Uterus (tissue), 4 donors: Measurements from ENCODE around the gene RAB3IL1. TPM values are rescaled to one million over a fixed set of nuclear protein-coding genes. Genes with fewer than 3 reads are reported as not detected.
"Not testable (repeated sequence)": the region's sequence is repeated elsewhere in the genome, so short reads cannot be mapped to it uniquely, and the experiment has no call there.

Experiments
- DNase-seq, 2 donors: peaks; one replicate each; pipeline ENCODE4 v3.0.0-alpha.2; 2019 to 2020
- H3K27ac ChIP-seq, 2 donors: fragments of 200-600 bp; sonication (generic); 1 replicate in 1 of 2; 2 replicates in 1 of 2; pipeline ENCODE4 v1.5.1; 2016 to 2018
- H3K27me3 ChIP-seq, 2 donors: fragments of 200-600 bp; sonication (generic); one replicate each; pipeline ENCODE4 v1.5.1; 2018 to 2019; ENCODE audit warnings: control low read depth in 1 of 2
- H3K36me3 ChIP-seq, 2 donors: fragments of 200-600 bp; sonication (generic); one replicate each; pipeline ENCODE4 v1.5.1; 2019; ENCODE audit warnings: control low read depth in 1 of 2
- H3K4me1 ChIP-seq, 2 donors: fragments of 200-600 bp; sonication (generic); one replicate each; pipeline ENCODE4 v1.5.1; 2018 to 2019; ENCODE audit warnings: control low read depth in 1 of 2
- H3K4me3 ChIP-seq, 2 donors: fragments of 200-600 bp; sonication (generic); 1 replicate in 1 of 2; 2 replicates in 1 of 2; pipeline ENCODE4 v1.5.1; 2018 to 2019; ENCODE audit warnings: mild to moderate bottlenecking in 1 of 2
- H3K9me3 ChIP-seq, 2 donors: fragments of 200-600 bp; sonication (generic); one replicate each; pipeline ENCODE4 v1.5.1; 2019; ENCODE audit warnings: control low read depth in 1 of 2
- CTCF ChIP-seq, 4 experiments: fragments of 200-600 bp in 2 of 4; fragments of 450-650 bp in 2 of 4; sonication (generic) in 2 of 4; IDR thresholded peaks; one replicate each; pipeline ENCODE4 v1.5.1; 2016 to 2019; ENCODE audit warnings: antibody characterized with exemption in 4 of 4, mild to moderate bottlenecking in 2 of 4, moderate library complexity in 1 of 4
- POLR2A ChIP-seq, 2 donors: fragments of 450-650 bp; IDR thresholded peaks; one replicate each; pipeline ENCODE4 v1.6.1; 2016; ENCODE audit warnings: antibody characterized with exemption in 2 of 2, mild to moderate bottlenecking in 1 of 2, moderate library complexity in 1 of 2
- intact Hi-C: fragments of 100-400 bp; cut with DNase I; formaldehyde crosslinking; loops from one replicate; pipeline ENCODE4 v1.15.1; 2023; ENCODE audit warnings: low total_unique reads
- total RNA-seq, 4 donors: library from RNA; depleted of rRNA in 3 of 4; stranded (reverse); fragments of >200 nt in 3 of 4; gene quantifications; one replicate each; pipeline versions ENCODE4 v1.1.0 to v1.2.4, GENCODE V29; 2014 to 2023
- donor health status: DM: yes; HTN: yes; CAD: no.

Gene RAB3IL1
- total RNA-seq, 4 donors from 2014 or later, result 12.6 to 60.3 (median 26.8) TPM

- Histone ChIP-seq H3K9me3 (no peaks in the 10 kb centered on the region), H3K36me3 (no peaks in the 10 kb centered on the region), H3K4me3 (no peak overlapping the region), H3K27me3 (no peaks in the 10 kb centered on the region), H3K27ac (no peak overlapping the region), H3K4me1 (no peaks in the 10 kb centered on the region)
- DNase-seq, result no peak
- TF ChIP-seq CTCF (IDR thresholded peaks at IDR 0.05), result no peak
- no peak for TF ChIP-seq POLR2A (IDR thresholded peaks at IDR 0.05)
- intact Hi-C loops, result no loop called here
These were observed 34.0 kb downstream of the RAB3IL1 start for GRCh38 chr11:61883327-61883726.

- DNase-seq, result no peak
- no peaks in the 10 kb centered on the region for H3K27me3 ChIP-seq
- H3K27ac ChIP-seq, result no peak overlapping the region
- intact Hi-C loops, result no loop called here
- no peaks in the 10 kb centered on the region for H3K4me1 ChIP-seq
- H3K9me3 ChIP-seq, result no peaks in the 10 kb centered on the region
- no peaks in the 10 kb centered on the region for H3K36me3 ChIP-seq
- TF ChIP-seq CTCF (IDR thresholded peaks at IDR 0.05) (no peak), POLR2A (IDR thresholded peaks at IDR 0.05) (no peak)
- no peak overlapping the region for H3K4me3 ChIP-seq
These were observed 34.5 kb downstream of the RAB3IL1 start for GRCh38 chr11:61882879-61883278.

- H3K4me1 ChIP-seq, DNase-seq, H3K9me3 ChIP-seq, H3K27ac ChIP-seq, H3K27me3 ChIP-seq, H3K36me3 ChIP-seq, intact Hi-C loops, H3K4me3 ChIP-seq: not testable (repeated sequence)
These were observed 35.1 kb downstream of the RAB3IL1 start for GRCh38 chr11:61882267-61882666.

- no peak overlapping the region for H3K27ac ChIP-seq
- no peaks in the 10 kb centered on the region for H3K36me3 ChIP-seq
- H3K4me1 ChIP-seq, result no peaks in the 10 kb centered on the region
- no peaks in the 10 kb centered on the region for H3K27me3 ChIP-seq
- DNase-seq, result no peak
- no peak overlapping the region for H3K4me3 ChIP-seq
- H3K9me3 ChIP-seq, result no peaks in the 10 kb centered on the region
- intact Hi-C loops, result no loop called here
- TF ChIP-seq POLR2A (IDR thresholded peaks at IDR 0.05), result no peak
- no peak for TF ChIP-seq CTCF (IDR thresholded peaks at IDR 0.05)
These were observed 36.0 kb downstream of the RAB3IL1 start for GRCh38 chr11:61881397-61881796.

- no peak overlapping the region for H3K4me3 ChIP-seq
- no peaks in the 10 kb centered on the region for H3K36me3 ChIP-seq
- no peaks in the 10 kb centered on the region for H3K27me3 ChIP-seq
- no peak for DNase-seq
- intact Hi-C loops, result no loop called here
- TF ChIP-seq POLR2A (IDR thresholded peaks at IDR 0.05) (no peak), CTCF (IDR thresholded peaks at IDR 0.05) (no peak)
- no peak overlapping the region for H3K27ac ChIP-seq
- no peaks in the 10 kb centered on the region for H3K4me1 ChIP-seq
- H3K9me3 ChIP-seq, result no peaks in the 10 kb centered on the region
These were observed 36.9 kb downstream of the RAB3IL1 start for GRCh38 chr11:61880454-61880853.

GRCh38 chr11:61880031-61880430, 37.3 kb downstream of the RAB3IL1 start:
- DNase-seq, result no peak
- H3K4me1 ChIP-seq, result no peaks in the 10 kb centered on the region
- H3K27ac ChIP-seq, result no peak overlapping the region
- no peak overlapping the region for H3K4me3 ChIP-seq
- H3K36me3 ChIP-seq, result no peaks in the 10 kb centered on the region
- TF ChIP-seq POLR2A (IDR thresholded peaks at IDR 0.05), result no peak
- TF ChIP-seq CTCF (IDR thresholded peaks at IDR 0.05), result no peak
- no peaks in the 10 kb centered on the region for H3K9me3 ChIP-seq
- intact Hi-C loops, result no loop called here
- H3K27me3 ChIP-seq, result no peaks in the 10 kb centered on the region
